Stimulated activated naive CD8-positive, alpha-beta T cell treated with anti-CD3 and anti-CD28 coated beads, Interleukin-15, Interleukin-2, amounts not matched to agents 100 U/mL and 50 U/mL, for 24 hours (primary cell): Measurements from ENCODE around the gene RRM2.
A peak's percentile ranks its signal among the peaks of the same experiment; 100 is the strongest.
"Not testable (repeated sequence)": the region's sequence is repeated elsewhere in the genome, so short reads cannot be mapped to it uniquely, and the experiment has no call there.

ENCODE experiments used
- ATAC-seq: fragments of 150-1000 bp; cut with Tn5 transposase; one replicate; pipeline ENCODE4 v1.10.0; 2021
- DNase-seq: peaks from one replicate; pipeline ENCODE4 v3.0.0; 2021

Gene RRM2

GRCh38 chr2:10091182-10091888 lies 31.2 kb upstream of the RRM2 start:
- DNase-seq, result peak; percentile 24
- no peak for ATAC-seq

GRCh38 chr2:10091889-10092244 lies 30.7 kb upstream of the RRM2 start:
- ATAC-seq, DNase-seq: not testable (repeated sequence)

- DNase-seq (no peak), ATAC-seq (no peak)
Measured at GRCh38 chr2:10094271-10094814, 28.2 kb upstream of the RRM2 start.

- ATAC-seq (no peak), DNase-seq (no peak)
Measured at GRCh38 chr2:10095175-10095574, 27.4 kb upstream of the RRM2 start.

- no peak for DNase-seq
- peak; percentile 20 for ATAC-seq
Measured at GRCh38 chr2:10096641-10097040, 25.9 kb upstream of the RRM2 start.

- DNase-seq, result peak; percentile 58
- ATAC-seq, result peak; percentile 72
Measured at GRCh38 chr2:10097352-10098148, 25.0 kb upstream of the RRM2 start.

GRCh38 chr2:10101491-10101890 lies 21.0 kb upstream of the RRM2 start:
- ATAC-seq (no peak), DNase-seq (no peak)

- ATAC-seq, result no peak
- DNase-seq, result no peak
Measured at GRCh38 chr2:10103179-10103578, 19.4 kb upstream of the RRM2 start.

- not testable (repeated sequence) for ATAC-seq, DNase-seq
Measured at GRCh38 chr2:10104906-10105305, 17.6 kb upstream of the RRM2 start.

- no peak for DNase-seq
- ATAC-seq, result no peak
Measured at GRCh38 chr2:10109311-10109710, 13.2 kb upstream of the RRM2 start.

GRCh38 chr2:10119027-10119325 lies 3.6 kb upstream of the RRM2 start:
- ATAC-seq, result no peak

GRCh38 chr2:10119601-10120157 lies 2.9 kb upstream of the RRM2 start:
- no peak for ATAC-seq
- no peak for DNase-seq

More at GRCh38 chr2:10119027-10119325, 3.6 kb upstream of the RRM2 start:
- no peak for DNase-seq

- ATAC-seq (peak; percentile 65), DNase-seq (peak; percentile 98)
Measured at GRCh38 chr2:10120158-10120876, 2.2 kb upstream of the RRM2 start.

- DNase-seq (no peak), ATAC-seq (no peak)
Measured at GRCh38 chr2:10120877-10121574, 1.5 kb upstream of the RRM2 start.

- ATAC-seq (no peak), DNase-seq (no peak)
Measured at GRCh38 chr2:10123281-10123680, 742 bp downstream of the RRM2 start.

GRCh38 chr2:10124538-10125045 lies 2.1 kb downstream of the RRM2 start:
- ATAC-seq, result no peak
- no peak for DNase-seq

- no peak for DNase-seq
- ATAC-seq, result no peak
Measured at GRCh38 chr2:10125842-10126631, 3.5 kb downstream of the RRM2 start.

- no peak for ATAC-seq
- DNase-seq, result no peak
Measured at GRCh38 chr2:10126632-10127026, 4.1 kb downstream of the RRM2 start.

GRCh38 chr2:10128420-10128819 lies 5.9 kb downstream of the RRM2 start:
- DNase-seq (no peak), ATAC-seq (no peak)

GRCh38 chr2:10129490-10129889 lies 7.0 kb downstream of the RRM2 start:
- ATAC-seq, result no peak
- no peak for DNase-seq

- DNase-seq (no peak), ATAC-seq (no peak)
Measured at GRCh38 chr2:10132043-10132575, 9.6 kb downstream of the RRM2 start.
